Measurements from ENCODE around the gene PYGM. TPM values are rescaled to one million over a fixed set of nuclear protein-coding genes. Genes with fewer than 3 reads are reported as not detected.

PYGM gene
- total and polyA plus RNA-seq, 2 experiments from 2014 or later, result 1.5 to 3.9 TPM

DNA sequence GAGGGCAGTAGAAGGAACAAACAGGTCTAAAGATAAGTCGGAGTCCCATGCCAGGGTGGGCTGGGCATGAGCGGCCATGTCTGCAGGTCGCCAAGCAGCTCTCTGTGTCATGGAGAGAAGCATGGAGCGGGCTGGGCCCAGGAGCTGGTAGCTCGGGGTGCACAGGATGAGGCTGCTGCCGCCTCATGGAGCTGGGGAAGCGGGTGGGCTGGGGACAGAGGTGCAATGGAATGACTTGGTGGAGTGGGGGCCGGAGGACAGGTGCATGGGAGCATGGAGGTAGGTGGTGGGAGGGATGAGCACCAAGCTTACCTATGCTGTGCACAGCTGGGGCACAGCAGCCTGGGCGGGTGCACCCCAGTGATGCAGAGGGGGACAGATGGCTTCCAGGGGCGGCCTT, 40.4 kb downstream of the PYGM start:
- H3K27me3 Mint-ChIP-seq (ENCODE audit: insufficient read depth, low read depth, poor library complexity), result peaks cover 51% of the 10 kb centered on the region
- H3K4me1 ChIP-seq (ENCODE audit: insufficient read depth), result peaks cover 32% of the 10 kb centered on the region
- no peak for ATAC-seq

More for the DNA sequence above, 40.4 kb downstream of the PYGM start:
- Histone ChIP-seq H3F3A (replicated peaks; ENCODE audit: low read depth) (peaks cover 3% of the 10 kb centered on the region), H2AFZ (no peak overlapping the region), H3K79me2 (replicated peaks; ENCODE audit: insufficient read depth) (no peaks in the 10 kb centered on the region), H3K4me3 (no peak overlapping the region), H3K9me2 (ENCODE audit: insufficient read depth) (no peaks in the 10 kb centered on the region), H3K27ac (ENCODE audit: low read depth) (no peak overlapping the region), H4K20me1 (replicated peaks; ENCODE audit: insufficient read depth) (peaks cover 5% of the 10 kb centered on the region; the same call in 1 of the 2 replicates), H3K36me3 (ENCODE audit: insufficient read depth) (no peaks in the 10 kb centered on the region), H3K27me3 (ENCODE audit: insufficient read depth) (peaks cover 33% of the 10 kb centered on the region), H3K4me2 (no peak overlapping the region)
- H3K4me1 Mint-ChIP-seq, result peaks cover 56% of the 10 kb centered on the region
- no peak for DNase-seq (ENCODE audit: low spot score)
- H3K36me3 Mint-ChIP-seq (ENCODE audit: low read depth), result no peaks in the 10 kb centered on the region
- no peaks in the 10 kb centered on the region for H3K9me3 Mint-ChIP-seq
- H3K4me3 Mint-ChIP-seq, result no peak overlapping the region
- no peak for TF ChIP-seq STAT1 (IDR thresholded peaks at IDR 0.05; ENCODE audit: unreplicated experiment)
- TF ChIP-seq, protein P1, sequence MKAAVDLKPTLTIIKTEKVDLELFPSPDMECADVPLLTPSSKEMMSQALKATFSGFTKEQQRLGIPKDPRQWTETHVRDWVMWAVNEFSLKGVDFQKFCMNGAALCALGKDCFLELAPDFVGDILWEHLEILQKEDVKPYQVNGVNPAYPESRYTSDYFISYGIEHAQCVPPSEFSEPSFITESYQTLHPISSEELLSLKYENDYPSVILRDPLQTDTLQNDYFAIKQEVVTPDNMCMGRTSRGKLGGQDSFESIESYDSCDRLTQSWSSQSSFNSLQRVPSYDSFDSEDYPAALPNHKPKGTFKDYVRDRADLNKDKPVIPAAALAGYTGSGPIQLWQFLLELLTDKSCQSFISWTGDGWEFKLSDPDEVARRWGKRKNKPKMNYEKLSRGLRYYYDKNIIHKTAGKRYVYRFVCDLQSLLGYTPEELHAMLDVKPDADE (IDR thresholded peaks at IDR 0.05), result no peak
- TF ChIP-seq ZNF331 (CRISPR knock-in tag; IDR thresholded peaks at IDR 0.05; ENCODE audit: low read depth), result no peak
- TF ChIP-seq ZNF114 (CRISPR knock-in tag; IDR thresholded peaks at IDR 0.05), result no peak
- TF ChIP-seq NANOG (IDR thresholded peaks at IDR 0.05; ENCODE audit: borderline replicate concordance), result no peak
- TF ChIP-seq, protein P2, sequence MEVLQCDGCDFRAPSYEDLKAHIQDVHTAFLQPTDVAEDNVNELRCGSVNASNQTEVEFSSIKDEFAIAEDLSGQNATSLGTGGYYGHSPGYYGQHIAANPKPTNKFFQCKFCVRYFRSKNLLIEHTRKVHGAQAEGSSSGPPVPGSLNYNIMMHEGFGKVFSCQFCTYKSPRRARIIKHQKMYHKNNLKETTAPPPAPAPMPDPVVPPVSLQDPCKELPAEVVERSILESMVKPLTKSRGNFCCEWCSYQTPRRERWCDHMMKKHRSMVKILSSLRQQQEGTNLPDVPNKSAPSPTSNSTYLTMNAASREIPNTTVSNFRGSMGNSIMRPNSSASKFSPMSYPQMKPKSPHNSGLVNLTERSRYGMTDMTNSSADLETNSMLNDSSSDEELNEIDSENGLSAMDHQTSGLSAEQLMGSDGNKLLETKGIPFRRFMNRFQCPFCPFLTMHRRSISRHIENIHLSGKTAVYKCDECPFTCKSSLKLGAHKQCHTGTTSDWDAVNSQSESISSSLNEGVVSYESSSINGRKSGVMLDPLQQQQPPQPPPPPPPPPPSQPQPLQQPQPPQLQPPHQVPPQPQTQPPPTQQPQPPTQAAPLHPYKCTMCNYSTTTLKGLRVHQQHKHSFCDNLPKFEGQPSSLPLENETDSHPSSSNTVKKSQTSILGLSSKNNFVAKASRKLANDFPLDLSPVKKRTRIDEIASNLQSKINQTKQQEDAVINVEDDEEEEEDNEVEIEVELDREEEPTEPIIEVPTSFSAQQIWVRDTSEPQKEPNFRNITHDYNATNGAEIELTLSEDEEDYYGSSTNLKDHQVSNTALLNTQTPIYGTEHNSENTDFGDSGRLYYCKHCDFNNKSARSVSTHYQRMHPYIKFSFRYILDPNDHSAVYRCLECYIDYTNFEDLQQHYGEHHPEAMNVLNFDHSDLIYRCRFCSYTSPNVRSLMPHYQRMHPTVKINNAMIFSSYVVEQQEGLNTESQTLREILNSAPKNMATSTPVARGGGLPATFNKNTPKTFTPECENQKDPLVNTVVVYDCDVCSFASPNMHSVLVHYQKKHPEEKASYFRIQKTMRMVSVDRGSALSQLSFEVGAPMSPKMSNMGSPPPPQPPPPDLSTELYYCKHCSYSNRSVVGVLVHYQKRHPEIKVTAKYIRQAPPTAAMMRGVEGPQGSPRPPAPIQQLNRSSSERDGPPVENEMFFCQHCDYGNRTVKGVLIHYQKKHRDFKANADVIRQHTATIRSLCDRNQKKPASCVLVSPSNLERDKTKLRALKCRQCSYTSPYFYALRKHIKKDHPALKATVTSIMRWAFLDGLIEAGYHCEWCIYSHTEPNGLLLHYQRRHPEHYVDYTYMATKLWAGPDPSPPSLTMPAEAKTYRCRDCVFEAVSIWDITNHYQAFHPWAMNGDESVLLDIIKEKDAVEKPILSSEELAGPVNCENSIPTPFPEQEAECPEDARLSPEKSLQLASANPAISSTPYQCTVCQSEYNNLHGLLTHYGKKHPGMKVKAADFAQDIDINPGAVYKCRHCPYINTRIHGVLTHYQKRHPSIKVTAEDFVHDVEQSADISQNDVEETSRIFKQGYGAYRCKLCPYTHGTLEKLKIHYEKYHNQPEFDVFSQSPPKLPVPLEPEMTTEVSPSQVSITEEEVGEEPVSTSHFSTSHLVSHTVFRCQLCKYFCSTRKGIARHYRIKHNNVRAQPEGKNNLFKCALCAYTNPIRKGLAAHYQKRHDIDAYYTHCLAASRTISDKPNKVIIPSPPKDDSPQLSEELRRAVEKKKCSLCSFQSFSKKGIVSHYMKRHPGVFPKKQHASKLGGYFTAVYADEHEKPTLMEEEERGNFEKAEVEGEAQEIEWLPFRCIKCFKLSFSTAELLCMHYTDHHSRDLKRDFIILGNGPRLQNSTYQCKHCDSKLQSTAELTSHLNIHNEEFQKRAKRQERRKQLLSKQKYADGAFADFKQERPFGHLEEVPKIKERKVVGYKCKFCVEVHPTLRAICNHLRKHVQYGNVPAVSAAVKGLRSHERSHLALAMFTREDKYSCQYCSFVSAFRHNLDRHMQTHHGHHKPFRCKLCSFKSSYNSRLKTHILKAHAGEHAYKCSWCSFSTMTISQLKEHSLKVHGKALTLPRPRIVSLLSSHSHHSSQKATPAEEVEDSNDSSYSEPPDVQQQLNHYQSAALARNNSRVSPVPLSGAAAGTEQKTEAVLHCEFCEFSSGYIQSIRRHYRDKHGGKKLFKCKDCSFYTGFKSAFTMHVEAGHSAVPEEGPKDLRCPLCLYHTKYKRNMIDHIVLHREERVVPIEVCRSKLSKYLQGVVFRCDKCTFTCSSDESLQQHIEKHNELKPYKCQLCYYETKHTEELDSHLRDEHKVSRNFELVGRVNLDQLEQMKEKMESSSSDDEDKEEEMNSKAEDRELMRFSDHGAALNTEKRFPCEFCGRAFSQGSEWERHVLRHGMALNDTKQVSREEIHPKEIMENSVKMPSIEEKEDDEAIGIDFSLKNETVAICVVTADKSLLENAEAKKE (CRISPR knock-in tag; IDR thresholded peaks at IDR 0.05), result no peak
- TF ChIP-seq, protein P3, sequence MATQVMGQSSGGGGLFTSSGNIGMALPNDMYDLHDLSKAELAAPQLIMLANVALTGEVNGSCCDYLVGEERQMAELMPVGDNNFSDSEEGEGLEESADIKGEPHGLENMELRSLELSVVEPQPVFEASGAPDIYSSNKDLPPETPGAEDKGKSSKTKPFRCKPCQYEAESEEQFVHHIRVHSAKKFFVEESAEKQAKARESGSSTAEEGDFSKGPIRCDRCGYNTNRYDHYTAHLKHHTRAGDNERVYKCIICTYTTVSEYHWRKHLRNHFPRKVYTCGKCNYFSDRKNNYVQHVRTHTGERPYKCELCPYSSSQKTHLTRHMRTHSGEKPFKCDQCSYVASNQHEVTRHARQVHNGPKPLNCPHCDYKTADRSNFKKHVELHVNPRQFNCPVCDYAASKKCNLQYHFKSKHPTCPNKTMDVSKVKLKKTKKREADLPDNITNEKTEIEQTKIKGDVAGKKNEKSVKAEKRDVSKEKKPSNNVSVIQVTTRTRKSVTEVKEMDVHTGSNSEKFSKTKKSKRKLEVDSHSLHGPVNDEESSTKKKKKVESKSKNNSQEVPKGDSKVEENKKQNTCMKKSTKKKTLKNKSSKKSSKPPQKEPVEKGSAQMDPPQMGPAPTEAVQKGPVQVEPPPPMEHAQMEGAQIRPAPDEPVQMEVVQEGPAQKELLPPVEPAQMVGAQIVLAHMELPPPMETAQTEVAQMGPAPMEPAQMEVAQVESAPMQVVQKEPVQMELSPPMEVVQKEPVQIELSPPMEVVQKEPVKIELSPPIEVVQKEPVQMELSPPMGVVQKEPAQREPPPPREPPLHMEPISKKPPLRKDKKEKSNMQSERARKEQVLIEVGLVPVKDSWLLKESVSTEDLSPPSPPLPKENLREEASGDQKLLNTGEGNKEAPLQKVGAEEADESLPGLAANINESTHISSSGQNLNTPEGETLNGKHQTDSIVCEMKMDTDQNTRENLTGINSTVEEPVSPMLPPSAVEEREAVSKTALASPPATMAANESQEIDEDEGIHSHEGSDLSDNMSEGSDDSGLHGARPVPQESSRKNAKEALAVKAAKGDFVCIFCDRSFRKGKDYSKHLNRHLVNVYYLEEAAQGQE (IDR thresholded peaks at IDR 0.05; ENCODE audit: unreplicated experiment), result no peak
- TF ChIP-seq POLR2AphosphoS5 (IDR thresholded peaks at IDR 0.05; ENCODE audit: low read depth), result no peak
- TF ChIP-seq EZH2phosphoT487 (IDR thresholded peaks at IDR 0.05; ENCODE audit: unreplicated experiment), result no peak
- TF ChIP-seq CREB1 (CRISPR knock-in tag; IDR thresholded peaks at IDR 0.05; ENCODE audit: low read depth), result no peak
- no peak for TF ChIP-seq EZH2 (IDR thresholded peaks at IDR 0.05; ENCODE audit: low read depth, unreplicated experiment)
- TF ChIP-seq, protein P4, sequence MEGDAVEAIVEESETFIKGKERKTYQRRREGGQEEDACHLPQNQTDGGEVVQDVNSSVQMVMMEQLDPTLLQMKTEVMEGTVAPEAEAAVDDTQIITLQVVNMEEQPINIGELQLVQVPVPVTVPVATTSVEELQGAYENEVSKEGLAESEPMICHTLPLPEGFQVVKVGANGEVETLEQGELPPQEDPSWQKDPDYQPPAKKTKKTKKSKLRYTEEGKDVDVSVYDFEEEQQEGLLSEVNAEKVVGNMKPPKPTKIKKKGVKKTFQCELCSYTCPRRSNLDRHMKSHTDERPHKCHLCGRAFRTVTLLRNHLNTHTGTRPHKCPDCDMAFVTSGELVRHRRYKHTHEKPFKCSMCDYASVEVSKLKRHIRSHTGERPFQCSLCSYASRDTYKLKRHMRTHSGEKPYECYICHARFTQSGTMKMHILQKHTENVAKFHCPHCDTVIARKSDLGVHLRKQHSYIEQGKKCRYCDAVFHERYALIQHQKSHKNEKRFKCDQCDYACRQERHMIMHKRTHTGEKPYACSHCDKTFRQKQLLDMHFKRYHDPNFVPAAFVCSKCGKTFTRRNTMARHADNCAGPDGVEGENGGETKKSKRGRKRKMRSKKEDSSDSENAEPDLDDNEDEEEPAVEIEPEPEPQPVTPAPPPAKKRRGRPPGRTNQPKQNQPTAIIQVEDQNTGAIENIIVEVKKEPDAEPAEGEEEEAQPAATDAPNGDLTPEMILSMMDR (conservative IDR thresholded peaks at IDR 0.05; ENCODE audit: low read depth in 2 of 2), result no peak
- H3K27ac Mint-ChIP-seq, result no peak overlapping the region

Data from GM23338 (cell line).